ENCODE data around the gene ATP13A3. TPM values are rescaled to one million over a fixed set of nuclear protein-coding genes. Genes with fewer than 3 reads are reported as not detected.

The ATP13A3 gene
- total RNA-seq, 1 donor from 2014 or later, result 79.2 TPM

- no peak overlapping the region for H3K27ac Mint-ChIP-seq (ENCODE audit: unreplicated experiment)
- H3K9me3 Mint-ChIP-seq (ENCODE audit: unreplicated experiment), result no peaks in the 10 kb centered on the region
- H3K4me3 Mint-ChIP-seq (ENCODE audit: unreplicated experiment), result no peak overlapping the region
- Histone ChIP-seq H3K36me3 (ENCODE audit: insufficient read depth, low read length) (no peaks in the 10 kb centered on the region), H3K4me1 (ENCODE audit: insufficient read depth, low read length) (peaks cover 14% of the 10 kb centered on the region), H3K27me3 (ENCODE audit: insufficient read depth, low read length) (no peaks in the 10 kb centered on the region), H3K27ac (ENCODE audit: low read depth, low read length) (no peak overlapping the region), H4K20me1 (ENCODE audit: insufficient read depth, low read length) (peaks cover 57% of the 10 kb centered on the region), H2AFZ (ENCODE audit: low read depth, low read length) (no peak overlapping the region), H3K4me3 (ENCODE audit: insufficient read depth, low read depth, low read length) (no peak overlapping the region), H3K9ac (ENCODE audit: low read length) (no peak overlapping the region), H3K4me2 (ENCODE audit: low read length) (no peak overlapping the region), H3K9me3 (ENCODE audit: insufficient read depth, low read depth, low read length) (no peaks in the 10 kb centered on the region), H3K79me2 (ENCODE audit: insufficient read depth, low read length) (peaks cover 100% of the 10 kb centered on the region)
- FAIRE-seq (no peak), DNase-seq (ENCODE audit: low read depth) (no peak)
- peaks cover 14% of the 10 kb centered on the region for H3K4me1 Mint-ChIP-seq (ENCODE audit: low read depth, unreplicated experiment)
- H3K27me3 Mint-ChIP-seq (ENCODE audit: low read depth, unreplicated experiment), result no peaks in the 10 kb centered on the region
- no peaks in the 10 kb centered on the region for H3K36me3 Mint-ChIP-seq (ENCODE audit: low read depth, unreplicated experiment)
- TF ChIP-seq EZH2 (IDR thresholded peaks at IDR 0.05; ENCODE audit: insufficient read depth, low read length) (no peak), CTCF (IDR thresholded peaks at IDR 0.05; ENCODE audit: insufficient read depth, low read depth, low read length) (no peak)
Observed at GRCh38 chr3:194470615-194471014, 16.2 kb downstream of the ATP13A3 start.

- Histone ChIP-seq H3K36me3 (ENCODE audit: insufficient read depth, low read length) (no peaks in the 10 kb centered on the region), H3K27me3 (ENCODE audit: insufficient read depth, low read length) (no peaks in the 10 kb centered on the region), H4K20me1 (ENCODE audit: insufficient read depth, low read length) (peaks cover 57% of the 10 kb centered on the region), H3K9me3 (ENCODE audit: insufficient read depth, low read depth, low read length) (no peaks in the 10 kb centered on the region), H3K9ac (ENCODE audit: low read length) (no peak overlapping the region), H3K79me2 (ENCODE audit: insufficient read depth, low read length) (peaks cover 100% of the 10 kb centered on the region), H3K4me2 (ENCODE audit: low read length) (no peak overlapping the region), H3K4me3 (ENCODE audit: insufficient read depth, low read depth, low read length) (no peak overlapping the region), H3K27ac (ENCODE audit: low read depth, low read length) (no peak overlapping the region), H3K4me1 (ENCODE audit: insufficient read depth, low read length) (peaks cover 8% of the 10 kb centered on the region), H2AFZ (ENCODE audit: low read depth, low read length) (no peak overlapping the region)
- no peak overlapping the region for H3K27ac Mint-ChIP-seq (ENCODE audit: unreplicated experiment)
- no peaks in the 10 kb centered on the region for H3K36me3 Mint-ChIP-seq (ENCODE audit: low read depth, unreplicated experiment)
- no peak for TF ChIP-seq CTCF (IDR thresholded peaks at IDR 0.05; ENCODE audit: insufficient read depth, low read depth, low read length)
- TF ChIP-seq EZH2 (IDR thresholded peaks at IDR 0.05; ENCODE audit: insufficient read depth, low read length), result no peak
- peaks cover 9% of the 10 kb centered on the region for H3K4me1 Mint-ChIP-seq (ENCODE audit: low read depth, unreplicated experiment)
- no peaks in the 10 kb centered on the region for H3K9me3 Mint-ChIP-seq (ENCODE audit: unreplicated experiment)
- H3K4me3 Mint-ChIP-seq (ENCODE audit: unreplicated experiment), result no peak overlapping the region
- FAIRE-seq (no peak), DNase-seq (ENCODE audit: low read depth) (no peak)
- no peaks in the 10 kb centered on the region for H3K27me3 Mint-ChIP-seq (ENCODE audit: low read depth, unreplicated experiment)
Observed at GRCh38 chr3:194469977-194470376, 16.8 kb downstream of the ATP13A3 start.

- peaks cover 56% of the 10 kb centered on the region for H4K20me1 ChIP-seq (ENCODE audit: insufficient read depth, low read length)
- H3K9me3 ChIP-seq (ENCODE audit: insufficient read depth, low read depth, low read length), result no peaks in the 10 kb centered on the region
- Mint-ChIP-seq H3K36me3 (ENCODE audit: low read depth, unreplicated experiment) (no peaks in the 10 kb centered on the region), H3K4me1 (ENCODE audit: low read depth, unreplicated experiment) (peaks cover 6% of the 10 kb centered on the region), H3K27ac (ENCODE audit: unreplicated experiment) (peak overlapping the region; percentile 3), H3K4me3 (ENCODE audit: unreplicated experiment) (no peak overlapping the region), H3K27me3 (ENCODE audit: low read depth, unreplicated experiment) (no peaks in the 10 kb centered on the region), H3K9me3 (ENCODE audit: unreplicated experiment) (no peaks in the 10 kb centered on the region)
- no peak overlapping the region for H2AFZ ChIP-seq (ENCODE audit: low read depth, low read length)
- DNase-seq (ENCODE audit: low read depth) (peak; percentile 65), FAIRE-seq (no peak)
- no peak overlapping the region for H3K4me3 ChIP-seq (ENCODE audit: insufficient read depth, low read depth, low read length)
- TF ChIP-seq CTCF (IDR thresholded peaks at IDR 0.05; ENCODE audit: insufficient read depth, low read depth, low read length) (no peak), EZH2 (IDR thresholded peaks at IDR 0.05; ENCODE audit: insufficient read depth, low read length) (no peak)
- H3K79me2 ChIP-seq (ENCODE audit: insufficient read depth, low read length), result peaks cover 100% of the 10 kb centered on the region
- H3K27me3 ChIP-seq (ENCODE audit: insufficient read depth, low read length), result no peaks in the 10 kb centered on the region
- no peak overlapping the region for H3K27ac ChIP-seq (ENCODE audit: low read depth, low read length)
- no peak overlapping the region for H3K9ac ChIP-seq (ENCODE audit: low read length)
- no peaks in the 10 kb centered on the region for H3K36me3 ChIP-seq (ENCODE audit: insufficient read depth, low read length)
- H3K4me1 ChIP-seq (ENCODE audit: insufficient read depth, low read length), result peaks cover 3% of the 10 kb centered on the region
- H3K4me2 ChIP-seq (ENCODE audit: low read length), result no peak overlapping the region
Observed at GRCh38 chr3:194468086-194468485, 18.7 kb downstream of the ATP13A3 start.
